SK-N-SH treated with all-trans-retinoic acid at 6 μM for 48 hours (cell line): Measurements from ENCODE around the gene PNPLA7.

ENCODE experiments used
- ATAC-seq: fragments of 200-7000 bp; cut with Tn5 transposase; 3 replicates; pipeline ENCODE4 v1.9.1; 2020; ENCODE audit warnings: mild to moderate bottlenecking, moderate library complexity
- ARNTL ChIP-seq: fragments of 450-650 bp; formaldehyde crosslinking; IDR thresholded peaks from 2 replicates; pipeline ENCODE4 v1.5.0; 2020; ENCODE audit warnings: low read depth, mild to moderate bottlenecking, moderate library complexity, borderline replicate concordance
- BACH2 ChIP-seq: fragments of 250-450 bp; sonication (Bioruptor Pico); IDR thresholded peaks from 2 replicates; pipeline ENCODE4 v1.9.0; 2021; ENCODE audit warnings: mild to moderate bottlenecking, borderline replicate concordance
- CREB5 ChIP-seq: fragments of 250-450 bp; sonication (Bioruptor Pico); IDR thresholded peaks from 2 replicates; pipeline ENCODE4 v1.5.1; 2020; ENCODE audit warnings: low read depth, mild to moderate bottlenecking, moderate library complexity
- ESRRG ChIP-seq: fragments of 250-450 bp; sonication (Bioruptor Pico); IDR thresholded peaks from 2 replicates; pipeline ENCODE4 v1.6.1; 2021; ENCODE audit warnings: mild to moderate bottlenecking
- GLIS3 ChIP-seq: fragments of 250-450 bp; sonication (Bioruptor Pico); IDR thresholded peaks from 2 replicates; pipeline ENCODE4 v1.5.0; 2020; ENCODE audit warnings: mild to moderate bottlenecking, moderate library complexity
- ISL1 ChIP-seq: fragments of 250-450 bp; sonication (Bioruptor Pico); IDR thresholded peaks from 2 replicates; pipeline ENCODE4 v2.1.2; 2022; ENCODE audit warnings: mild to moderate bottlenecking, moderate library complexity
- OSR1 ChIP-seq: fragments of 250-450 bp; sonication (Bioruptor Pico); IDR thresholded peaks from 2 replicates; pipeline ENCODE4 v1.8.0; 2022; ENCODE audit warnings: moderate library complexity, mild to moderate bottlenecking, inconsistent platforms
- RARB ChIP-seq: fragments of 250-450 bp; sonication (Bioruptor Pico); IDR thresholded peaks from 2 replicates; pipeline ENCODE4 v1.8.0; 2021; ENCODE audit warnings: mild to moderate bottlenecking, moderate library complexity
- TCF4 ChIP-seq: fragments of 250-450 bp; sonication (Bioruptor Pico); IDR thresholded peaks from 2 replicates; pipeline ENCODE4 v1.8.0; 2021; ENCODE audit warnings: mild to moderate bottlenecking, moderate library complexity, borderline replicate concordance
- TOX ChIP-seq: fragments of 250-450 bp; sonication (Bioruptor Pico); IDR thresholded peaks from 2 replicates; pipeline ENCODE4 v1.8.0; 2021; ENCODE audit warnings: mild to moderate bottlenecking, moderate library complexity, borderline replicate concordance
- TSHZ2 ChIP-seq: fragments of 250-450 bp; sonication (Bioruptor Pico); IDR thresholded peaks from 2 replicates; pipeline ENCODE4 v1.5.0; 2020; ENCODE audit warnings: mild to moderate bottlenecking, moderate library complexity
- ZC3H10 ChIP-seq: fragments of 250-450 bp; sonication (Bioruptor Pico); IDR thresholded peaks from 2 replicates; pipeline ENCODE4 v1.5.1; 2021; ENCODE audit warnings: mild to moderate bottlenecking, moderate library complexity
- ZFP30 ChIP-seq: fragments of 450-650 bp; formaldehyde crosslinking; IDR thresholded peaks from 2 replicates; pipeline ENCODE4 v1.5.0; 2022; ENCODE audit warnings: mild to moderate bottlenecking, moderate library complexity
- ZNF565 ChIP-seq: fragments of 450-650 bp; formaldehyde crosslinking; conservative IDR thresholded peaks from 2 replicates; pipeline ENCODE4 v1.5.0; 2020; ENCODE audit warnings: low read depth, mild to moderate bottlenecking, moderate library complexity
- ZNF70 ChIP-seq: fragments of 450-650 bp; formaldehyde crosslinking; IDR thresholded peaks from 2 replicates; pipeline ENCODE4 v1.5.0; 2020; ENCODE audit warnings: mild to moderate bottlenecking, moderate library complexity
- ZNF8 ChIP-seq: fragments of 450-650 bp; formaldehyde crosslinking; IDR thresholded peaks from 2 replicates; pipeline ENCODE4 v1.5.0; 2020; ENCODE audit warnings: mild to moderate bottlenecking, moderate library complexity
- TF ChIP-seq, protein P1 (sequence below): fragments of 250-450 bp; sonication (Bioruptor Pico); IDR thresholded peaks from 2 replicates; pipeline ENCODE4 v1.8.0; 2020; ENCODE audit warnings: mild to moderate bottlenecking, moderate library complexity, borderline replicate concordance
- TF ChIP-seq, protein P2 (sequence below): fragments of 250-450 bp; sonication (Bioruptor Pico); IDR thresholded peaks from 2 replicates; pipeline ENCODE4 v1.5.1; 2021; ENCODE audit warnings: mild to moderate bottlenecking, moderate library complexity

PNPLA7 gene

GRCh38 chr9:137588311-137588710, 38.1 kb upstream of the PNPLA7 start:
- no peak for ATAC-seq
- TF ChIP-seq TOX (CRISPR knock-in tag) (no peak), ZNF70 (CRISPR knock-in tag) (no peak), ZC3H10 (CRISPR knock-in tag) (no peak), ZFP30 (CRISPR knock-in tag) (no peak), TSHZ2 (CRISPR knock-in tag) (no peak), TCF4 (no peak), ZNF8 (no peak), ISL1 (CRISPR knock-in tag) (no peak), ESRRG (CRISPR knock-in tag) (no peak), CREB5 (CRISPR knock-in tag) (no peak), BACH2 (CRISPR knock-in tag) (no peak), RARB (CRISPR knock-in tag) (no peak)
- TF ChIP-seq, protein P1, sequence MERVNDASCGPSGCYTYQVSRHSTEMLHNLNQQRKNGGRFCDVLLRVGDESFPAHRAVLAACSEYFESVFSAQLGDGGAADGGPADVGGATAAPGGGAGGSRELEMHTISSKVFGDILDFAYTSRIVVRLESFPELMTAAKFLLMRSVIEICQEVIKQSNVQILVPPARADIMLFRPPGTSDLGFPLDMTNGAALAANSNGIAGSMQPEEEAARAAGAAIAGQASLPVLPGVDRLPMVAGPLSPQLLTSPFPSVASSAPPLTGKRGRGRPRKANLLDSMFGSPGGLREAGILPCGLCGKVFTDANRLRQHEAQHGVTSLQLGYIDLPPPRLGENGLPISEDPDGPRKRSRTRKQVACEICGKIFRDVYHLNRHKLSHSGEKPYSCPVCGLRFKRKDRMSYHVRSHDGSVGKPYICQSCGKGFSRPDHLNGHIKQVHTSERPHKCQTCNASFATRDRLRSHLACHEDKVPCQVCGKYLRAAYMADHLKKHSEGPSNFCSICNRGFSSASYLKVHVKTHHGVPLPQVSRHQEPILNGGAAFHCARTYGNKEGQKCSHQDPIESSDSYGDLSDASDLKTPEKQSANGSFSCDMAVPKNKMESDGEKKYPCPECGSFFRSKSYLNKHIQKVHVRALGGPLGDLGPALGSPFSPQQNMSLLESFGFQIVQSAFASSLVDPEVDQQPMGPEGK: no peak
- TF ChIP-seq, protein P2, sequence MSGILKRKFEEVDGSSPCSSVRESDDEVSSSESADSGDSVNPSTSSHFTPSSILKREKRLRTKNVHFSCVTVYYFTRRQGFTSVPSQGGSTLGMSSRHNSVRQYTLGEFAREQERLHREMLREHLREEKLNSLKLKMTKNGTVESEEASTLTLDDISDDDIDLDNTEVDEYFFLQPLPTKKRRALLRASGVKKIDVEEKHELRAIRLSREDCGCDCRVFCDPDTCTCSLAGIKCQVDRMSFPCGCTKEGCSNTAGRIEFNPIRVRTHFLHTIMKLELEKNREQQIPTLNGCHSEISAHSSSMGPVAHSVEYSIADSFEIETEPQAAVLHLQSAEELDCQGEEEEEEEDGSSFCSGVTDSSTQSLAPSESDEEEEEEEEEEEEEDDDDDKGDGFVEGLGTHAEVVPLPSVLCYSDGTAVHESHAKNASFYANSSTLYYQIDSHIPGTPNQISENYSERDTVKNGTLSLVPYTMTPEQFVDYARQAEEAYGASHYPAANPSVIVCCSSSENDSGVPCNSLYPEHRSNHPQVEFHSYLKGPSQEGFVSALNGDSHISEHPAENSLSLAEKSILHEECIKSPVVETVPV (CRISPR knock-in tag): no peak
- TF ChIP-seq, all 23 proteins: peak for 0

DNA sequence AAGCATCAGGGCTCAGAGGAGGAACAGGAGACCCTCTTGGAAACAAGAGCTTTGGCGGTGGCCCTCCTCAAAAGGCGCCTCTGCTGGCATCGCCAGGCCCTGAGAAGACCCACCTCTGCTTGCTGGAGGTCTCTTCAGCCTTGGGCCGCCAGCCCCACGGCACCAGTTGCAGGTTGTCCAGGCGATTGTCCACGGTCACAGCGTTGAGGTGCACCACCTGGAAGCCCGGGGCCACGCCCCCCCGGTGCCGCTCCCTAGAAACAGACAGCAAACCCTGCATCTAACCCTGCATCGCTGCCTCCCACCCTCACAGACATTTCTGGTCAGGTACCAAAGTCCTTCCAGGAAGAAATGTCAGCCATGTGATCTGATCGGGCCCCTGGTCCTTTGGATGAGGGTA, 36.7 kb upstream of the PNPLA7 start:
- ATAC-seq: no peak

More for the DNA sequence above, 36.7 kb upstream of the PNPLA7 start:
- TF ChIP-seq ISL1 (CRISPR knock-in tag) (no peak), TOX (CRISPR knock-in tag) (no peak), GLIS3 (CRISPR knock-in tag) (no peak), ZNF565 (CRISPR knock-in tag) (no peak), ZFP30 (CRISPR knock-in tag) (no peak), TCF4 (no peak), TSHZ2 (CRISPR knock-in tag) (no peak), OSR1 (CRISPR knock-in tag) (no peak), ARNTL (CRISPR knock-in tag) (no peak), ZNF70 (CRISPR knock-in tag) (no peak)
- TF ChIP-seq, protein P2 (CRISPR knock-in tag): no peak
